GM04503 (cell line): ENCODE results near the gene CTDSPL2.
"Not testable (repeated sequence)": the region's sequence is repeated elsewhere in the genome, so short reads cannot be mapped to it uniquely, and the experiment has no call there.

ENCODE experiments used
- DNase-seq: peaks from one replicate; pipeline ENCODE4 v3.0.0-alpha.2; 2012; ENCODE audit warnings: low read depth

The CTDSPL2 gene

GRCh38 chr15:44541282-44541958 lies 114.0 kb downstream of the CTDSPL2 start:
- peak; percentile 42 for DNase-seq

GRCh38 chr15:44542596-44542995 lies 115.2 kb downstream of the CTDSPL2 start:
- DNase-seq: no peak

DNA sequence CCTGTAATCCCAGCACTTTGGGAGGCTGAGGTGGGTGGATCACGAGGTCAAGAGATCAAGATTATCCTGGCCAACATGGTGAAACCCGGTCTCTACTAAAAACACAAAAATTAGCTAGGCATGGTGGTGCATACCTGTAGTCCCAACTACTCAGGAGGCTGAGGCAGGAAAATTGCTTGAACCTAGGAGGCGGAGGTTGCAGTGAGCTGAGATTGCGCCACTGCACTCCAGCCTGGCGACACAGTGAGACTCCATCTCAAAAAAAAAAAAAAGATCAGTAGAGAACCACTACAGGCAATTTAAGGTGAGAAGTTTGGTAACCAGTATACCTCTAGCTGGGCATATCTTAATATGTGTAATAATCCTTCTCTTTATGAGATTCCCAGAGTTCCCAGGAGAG lies 117.3 kb downstream of the CTDSPL2 start:
- not testable (repeated sequence) for DNase-seq

DNA sequence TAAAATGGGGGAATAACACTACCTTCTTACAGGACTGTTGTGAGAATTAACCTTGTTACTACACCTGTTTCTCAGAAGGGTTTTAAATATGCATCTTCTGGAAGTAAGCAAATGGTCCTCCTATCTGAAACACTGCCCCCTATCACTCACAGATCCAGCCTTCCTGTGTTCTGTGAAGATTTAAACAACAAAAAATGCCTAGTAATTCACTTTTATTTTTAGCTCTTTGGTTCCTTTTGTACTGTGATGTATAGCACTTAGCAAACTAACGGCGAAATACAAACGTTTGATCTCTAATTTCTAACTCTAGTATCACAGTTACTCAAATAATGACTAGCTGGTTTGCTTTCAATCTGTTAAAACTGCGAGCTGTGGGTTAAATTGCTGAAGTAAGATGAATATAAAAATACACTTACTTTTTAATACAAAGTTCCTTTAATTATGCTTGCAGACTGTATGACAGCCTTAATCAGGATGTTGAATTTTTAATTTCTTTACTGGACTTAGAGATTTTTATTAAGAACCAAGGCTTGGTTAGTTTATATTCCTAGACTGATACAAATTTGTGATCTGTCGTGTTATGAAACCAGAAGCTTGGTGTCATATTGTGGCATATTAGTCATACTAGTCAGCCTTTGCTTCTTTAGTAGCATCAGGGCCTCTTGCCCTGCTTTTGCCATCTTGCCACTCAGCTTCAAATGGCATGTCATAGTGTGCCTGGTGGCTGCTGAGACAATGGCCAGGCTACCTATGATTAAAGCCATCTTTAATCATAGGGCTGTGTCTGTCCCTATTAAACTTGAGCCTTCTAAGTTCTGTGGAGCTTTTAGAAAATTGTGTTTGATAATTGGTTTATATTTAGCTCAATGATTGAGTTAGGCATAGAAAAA lies 118.7 kb downstream of the CTDSPL2 start:
- DNase-seq: no peak

GRCh38 chr15:44549152-44549551 lies 121.7 kb downstream of the CTDSPL2 start:
- not testable (repeated sequence) for DNase-seq

DNA sequence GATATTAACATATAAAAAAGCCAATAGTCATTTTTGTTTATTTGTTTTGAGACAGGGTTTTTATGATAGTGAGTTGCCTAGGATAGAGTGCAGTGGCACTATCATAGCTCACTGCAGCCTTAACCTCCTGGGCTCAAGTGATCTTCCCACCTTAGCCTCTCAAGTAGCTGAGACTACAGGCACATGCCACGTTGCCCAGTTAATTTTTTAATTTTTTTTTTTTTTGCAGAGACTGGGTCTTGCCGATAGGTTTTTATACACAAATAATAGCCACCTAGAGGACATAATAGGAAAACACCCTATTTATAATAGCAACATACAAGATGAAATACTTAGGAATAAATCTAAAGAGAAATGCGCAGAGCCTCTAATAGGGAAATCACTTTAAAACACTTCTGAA lies 122.8 kb downstream of the CTDSPL2 start:
- no peak for DNase-seq

DNA sequence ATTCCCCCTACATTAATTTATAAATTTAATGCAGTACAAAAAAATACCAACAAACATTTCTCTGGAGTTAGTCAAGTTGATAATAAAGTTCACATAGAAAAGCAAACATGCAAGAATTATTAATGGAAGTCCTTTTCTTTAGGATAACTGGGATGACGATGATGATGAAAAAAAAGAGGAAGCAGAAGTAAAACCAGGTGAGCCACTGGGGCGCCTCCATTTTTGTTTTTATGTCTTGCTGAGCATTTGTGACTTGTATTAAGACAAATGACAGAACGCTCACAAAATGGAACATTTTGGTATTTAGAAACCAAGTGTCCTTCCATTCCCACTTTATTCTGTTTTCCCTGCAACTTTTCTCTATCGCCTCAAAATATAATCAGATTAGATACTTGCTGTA lies 123.3 kb downstream of the CTDSPL2 start:
- no peak for DNase-seq

DNA sequence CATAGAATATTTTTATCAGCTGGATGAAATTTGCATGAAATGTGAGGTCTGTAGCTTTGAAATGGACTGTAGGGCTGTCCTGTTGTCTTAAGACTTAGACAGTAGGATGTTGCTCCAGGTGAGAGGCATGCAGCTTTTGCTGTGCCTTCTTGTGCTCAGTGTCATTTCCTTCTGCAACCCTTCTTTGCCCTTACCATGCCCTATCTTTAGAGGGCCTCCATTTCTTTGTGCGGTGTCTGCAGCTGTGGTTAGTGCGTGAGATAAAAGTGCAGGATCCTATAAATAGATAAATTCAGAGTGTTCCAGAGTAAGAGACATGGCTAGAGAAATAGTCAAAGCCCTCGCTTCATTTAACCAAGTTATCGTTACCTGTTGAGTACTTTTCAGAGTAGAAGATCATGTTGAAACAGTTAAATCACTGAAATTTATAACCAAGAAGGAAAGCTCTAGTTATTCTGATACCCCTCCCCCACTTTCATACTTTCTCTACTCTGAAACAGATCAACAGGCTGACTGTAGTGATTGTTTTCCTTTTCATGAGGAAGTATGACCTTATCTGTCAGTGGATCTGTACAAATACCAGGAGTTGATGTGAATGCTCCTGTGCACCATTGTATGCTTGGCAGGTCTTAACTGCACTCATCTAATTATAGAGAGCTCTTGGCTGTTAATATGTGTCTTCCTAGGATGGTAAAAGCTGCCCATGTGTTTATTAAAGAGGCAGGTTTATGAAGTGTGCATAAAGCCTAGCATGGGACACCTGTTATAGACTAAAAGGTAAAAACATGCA lies 127.7 kb downstream of the CTDSPL2 start:
- DNase-seq: no peak

DNA sequence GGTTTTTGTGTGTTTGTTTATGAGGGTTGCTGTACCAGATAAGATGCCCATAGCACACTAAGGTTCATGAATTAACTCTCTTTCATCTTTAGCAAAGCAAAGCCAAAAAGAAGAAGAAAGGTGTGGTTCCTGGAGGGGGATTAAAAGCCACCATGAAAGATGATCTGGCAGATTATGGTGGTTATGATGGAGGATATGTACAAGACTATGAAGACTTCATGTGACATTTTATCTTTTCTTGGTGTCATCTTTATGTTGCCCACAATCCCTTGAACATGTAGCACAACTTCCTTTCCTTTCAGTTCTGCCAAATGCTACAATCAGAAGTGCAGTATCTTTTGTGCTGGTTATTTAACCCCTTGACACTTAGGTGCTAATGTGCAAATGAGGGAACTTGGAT lies 133.5 kb downstream of the CTDSPL2 start:
- not testable (repeated sequence) for DNase-seq

DNA sequence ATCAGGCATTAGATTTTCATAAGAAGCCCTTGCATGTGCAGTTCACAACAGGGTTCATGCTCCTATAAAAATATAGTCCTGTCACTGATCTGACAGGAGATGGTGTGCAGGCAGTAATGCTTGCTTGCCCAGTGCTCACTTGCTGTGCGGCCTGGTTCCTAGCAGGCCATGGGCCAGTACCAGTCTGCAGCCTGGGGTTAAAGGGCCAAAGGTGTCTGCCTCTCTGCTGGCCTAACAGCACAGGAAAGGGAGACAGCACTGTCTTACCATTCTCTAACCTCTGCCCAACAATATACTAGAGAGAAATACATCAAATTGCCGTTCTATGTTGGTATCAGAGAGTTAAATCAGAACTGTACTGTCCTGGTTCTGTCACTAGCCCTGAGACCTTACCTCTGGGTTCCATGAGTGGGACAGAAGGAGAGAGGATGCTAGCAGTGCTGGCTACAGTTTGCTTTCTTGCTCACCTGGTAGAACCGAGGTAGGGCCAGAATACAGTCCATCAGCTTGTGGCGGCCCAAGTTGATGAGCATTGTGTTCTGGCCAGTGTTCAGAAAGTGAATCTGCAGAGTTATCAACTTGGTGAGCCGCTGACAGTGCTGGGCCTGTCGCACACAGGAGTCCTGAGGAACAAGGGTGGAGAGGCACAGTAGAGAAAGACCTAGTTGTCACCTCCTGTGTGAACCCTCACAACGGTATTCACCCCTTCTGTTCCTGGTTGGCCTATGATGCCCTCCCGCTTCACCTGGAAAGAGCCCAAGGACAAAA lies 138.1 kb downstream of the CTDSPL2 start:
- DNase-seq: no peak

- no peak for DNase-seq
Observed at GRCh38 chr15:44566155-44566540, 138.7 kb downstream of the CTDSPL2 start.

GRCh38 chr15:44568338-44568737 lies 140.9 kb downstream of the CTDSPL2 start:
- DNase-seq: no peak

GRCh38 chr15:44569316-44569715 lies 141.9 kb downstream of the CTDSPL2 start:
- DNase-seq: no peak

DNA sequence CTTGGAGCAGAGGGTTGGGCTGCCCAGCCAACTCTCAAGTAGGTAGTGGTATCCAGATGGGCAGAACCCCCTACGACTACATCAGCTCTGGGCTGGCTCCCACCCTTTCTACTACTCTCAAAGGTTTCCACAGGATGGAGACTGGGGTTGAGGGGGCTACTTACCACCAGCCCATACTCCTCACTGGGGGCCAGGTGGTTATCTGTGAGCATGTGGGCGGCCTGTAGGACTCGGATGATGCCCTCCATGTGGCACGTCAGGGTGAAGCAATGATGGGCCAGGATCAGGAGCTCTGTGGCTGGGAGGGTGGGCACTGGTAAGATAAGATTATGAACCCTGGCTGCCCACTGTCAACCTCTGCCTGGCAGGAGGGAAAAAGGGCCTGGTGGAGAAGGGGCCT lies 142.9 kb downstream of the CTDSPL2 start:
- DNase-seq: no peak

DNA sequence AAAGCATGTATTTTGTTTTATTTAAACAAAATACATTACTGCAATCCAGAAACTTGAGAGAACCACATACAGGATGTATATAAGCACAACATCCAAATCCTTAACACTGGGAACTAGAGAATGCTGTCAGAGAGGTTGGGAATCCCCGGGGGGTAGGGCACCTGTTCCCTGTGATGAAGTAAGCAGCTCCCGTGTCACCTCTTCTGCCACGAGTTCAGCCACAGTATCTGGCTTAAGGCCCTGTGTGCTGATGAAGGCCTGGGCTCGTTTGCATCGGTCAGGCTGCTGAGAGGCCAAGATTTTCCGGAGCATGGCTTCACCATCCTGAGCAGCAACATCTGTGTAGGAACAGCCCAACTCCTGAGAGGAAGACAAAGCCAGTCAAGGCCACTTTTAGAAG lies 146.0 kb downstream of the CTDSPL2 start:
- DNase-seq: no peak

DNA sequence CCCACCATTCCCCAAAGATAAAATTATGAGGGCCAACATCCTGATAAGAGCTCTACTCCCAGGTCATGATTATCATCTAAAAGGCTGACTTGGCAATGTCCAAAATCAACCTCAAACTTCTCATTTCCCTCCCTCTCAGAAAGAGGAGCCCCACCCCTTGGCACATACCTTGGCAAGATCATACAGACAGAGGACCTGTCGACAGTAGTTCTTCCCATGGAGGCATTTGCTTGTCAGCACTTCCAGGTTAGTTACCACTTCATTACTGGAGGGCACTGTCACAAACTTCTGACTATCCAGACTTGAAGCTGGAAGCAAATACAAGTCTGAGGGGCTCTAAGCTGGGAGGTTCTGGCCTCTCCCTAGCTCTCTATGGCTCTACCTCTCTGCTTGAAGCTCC lies 147.3 kb downstream of the CTDSPL2 start:
- no peak for DNase-seq
